K562 (cell line): ENCODE data around the gene SLAMF8. TPM values are rescaled to one million over a fixed set of nuclear protein-coding genes. Genes with fewer than 3 reads are reported as not detected.

Source experiments
- ARID3B ChIP-seq: fragments of 250-450 bp; sonication (Bioruptor Pico); IDR thresholded peaks from 2 replicates; pipeline ENCODE4 v1.4.0; 2020; ENCODE audit warnings: borderline replicate concordance
- FIP1L1 ChIP-seq: fragments of 200-400 bp; formaldehyde crosslinking; IDR thresholded peaks from 2 replicates; pipeline ENCODE4 v1.6.1; 2018; ENCODE audit warnings: mild to moderate bottlenecking, low read depth, low read length; ENCODE audit not compliant: poor library complexity, severe bottlenecking
- LARP7 ChIP-seq: fragments of 450-650 bp; IDR thresholded peaks from 2 replicates; pipeline ENCODE4 v1.6.1; 2016
- MCM3 ChIP-seq: fragments of 450-650 bp; IDR thresholded peaks from 2 replicates; pipeline ENCODE4 v1.6.1; 2016
- SMAD1 ChIP-seq: fragments of 150-350 bp; IDR thresholded peaks from 2 replicates; pipeline ENCODE4 v1.6.1; 2014; ENCODE audit warnings: low read length, low read depth; ENCODE audit not compliant: partially characterized antibody
- TOE1 ChIP-seq, 2 experiments: fragments of 450-650 bp in 1 of 2; sonication (generic) in 1 of 2; formaldehyde crosslinking in 1 of 2; IDR thresholded peaks; 2 replicates each; pipeline versions ENCODE4 v1.7.1 to v1.8.0; 2016 to 2022; ENCODE audit warnings: borderline replicate concordance in 2 of 2, mild to moderate bottlenecking in 2 of 2, antibody characterized with exemption in 1 of 2, inconsistent platforms in 1 of 2, low read depth in 1 of 2, missing genetic modification reagents in 1 of 2, moderate library complexity in 1 of 2
- ZBTB2 ChIP-seq: fragments of 450-650 bp; IDR thresholded peaks from 2 replicates; pipeline ENCODE4 v1.6.1; 2016; ENCODE audit warnings: antibody characterized with exemption
- ZNF584 ChIP-seq: fragments of 200-800 bp; sonication (Bioruptor generic); IDR thresholded peaks from 2 replicates; pipeline ENCODE4 v1.6.1; 2016; ENCODE audit warnings: low read depth, mild to moderate bottlenecking, missing genetic modification characterization, missing compliant biosample characterization
- polyA plus RNA-seq, 8 experiments: library from polyadenylated mRNA; depleted of rRNA in 4 of 8; stranded (reverse) in 5 of 8; unstranded in 3 of 8; fragments of >200 nt; fragmentation: Nextera tagmentation in 2 of 8; fragmentation: Illumina TruSeq in 1 of 8; extraction: Ambion mirVana in 2 of 8; extraction: Trizol in 1 of 8; gene quantifications; 2 replicates each; pipeline versions ENCODE4 v1.2.1 to v1.2.3, GENCODE V29; 2011 to 2014; ENCODE audit warnings: inconsistent platforms in 1 of 8, missing spikeins in 1 of 8
- total RNA-seq, 7 experiments: library from RNA; depleted of rRNA in 6 of 7; stranded (reverse); fragments of >200 nt in 6 of 7; fragmentation: Illumina TruSeq in 2 of 7; extraction: Trizol in 2 of 7; gene quantifications; 2 replicates each; pipeline versions ENCODE4 v1.2.1 to v1.2.3, GENCODE V29; 2011 to 2021; ENCODE audit warnings: low replicate concordance in 1 of 7
- TF ChIP-seq, protein P1 (sequence below): fragments of 250-450 bp; sonication (Bioruptor Pico); IDR thresholded peaks from 2 replicates; pipeline ENCODE4 v1.8.0; 2021; ENCODE audit warnings: moderate library complexity, mild to moderate bottlenecking, inconsistent platforms
- TF ChIP-seq, protein P2 (sequence below): sonication (generic); formaldehyde crosslinking; IDR thresholded peaks from 2 replicates; pipeline ENCODE4 v1.8.1; 2023; ENCODE audit warnings: missing genetic modification reagents, mild to moderate bottlenecking, borderline replicate concordance
- TF ChIP-seq, protein P3 (sequence below), 3 experiments: fragments of 200-800 bp in 1 of 3; fragments of 250-450 bp in 1 of 3; fragments of 450-650 bp in 1 of 3; sonication (Bioruptor Pico) in 1 of 3; sonication (Bioruptor generic) in 1 of 3; formaldehyde crosslinking in 1 of 3; IDR thresholded peaks; 2 replicates each; pipeline versions ENCODE4 v1.6.1 to v1.8.0; 2016 to 2022; ENCODE audit warnings: mild to moderate bottlenecking in 2 of 3, missing genetic modification characterization in 2 of 3, missing compliant biosample characterization in 1 of 3, moderate library complexity in 1 of 3

SLAMF8 gene
- total and polyA plus RNA-seq, 9 of the 15 experiments (the other 6 are each of a cell fraction or from before 2014, with no cell fraction given) = not detected

GRCh38 chr1:159817276-159818041, 9.2 kb upstream of the SLAMF8 start (continued):
- TF ChIP-seq, protein P1, sequence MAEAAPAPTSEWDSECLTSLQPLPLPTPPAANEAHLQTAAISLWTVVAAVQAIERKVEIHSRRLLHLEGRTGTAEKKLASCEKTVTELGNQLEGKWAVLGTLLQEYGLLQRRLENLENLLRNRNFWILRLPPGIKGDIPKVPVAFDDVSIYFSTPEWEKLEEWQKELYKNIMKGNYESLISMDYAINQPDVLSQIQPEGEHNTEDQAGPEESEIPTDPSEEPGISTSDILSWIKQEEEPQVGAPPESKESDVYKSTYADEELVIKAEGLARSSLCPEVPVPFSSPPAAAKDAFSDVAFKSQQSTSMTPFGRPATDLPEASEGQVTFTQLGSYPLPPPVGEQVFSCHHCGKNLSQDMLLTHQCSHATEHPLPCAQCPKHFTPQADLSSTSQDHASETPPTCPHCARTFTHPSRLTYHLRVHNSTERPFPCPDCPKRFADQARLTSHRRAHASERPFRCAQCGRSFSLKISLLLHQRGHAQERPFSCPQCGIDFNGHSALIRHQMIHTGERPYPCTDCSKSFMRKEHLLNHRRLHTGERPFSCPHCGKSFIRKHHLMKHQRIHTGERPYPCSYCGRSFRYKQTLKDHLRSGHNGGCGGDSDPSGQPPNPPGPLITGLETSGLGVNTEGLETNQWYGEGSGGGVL (CRISPR knock-in tag) = no peak
- TF ChIP-seq, protein P2, sequence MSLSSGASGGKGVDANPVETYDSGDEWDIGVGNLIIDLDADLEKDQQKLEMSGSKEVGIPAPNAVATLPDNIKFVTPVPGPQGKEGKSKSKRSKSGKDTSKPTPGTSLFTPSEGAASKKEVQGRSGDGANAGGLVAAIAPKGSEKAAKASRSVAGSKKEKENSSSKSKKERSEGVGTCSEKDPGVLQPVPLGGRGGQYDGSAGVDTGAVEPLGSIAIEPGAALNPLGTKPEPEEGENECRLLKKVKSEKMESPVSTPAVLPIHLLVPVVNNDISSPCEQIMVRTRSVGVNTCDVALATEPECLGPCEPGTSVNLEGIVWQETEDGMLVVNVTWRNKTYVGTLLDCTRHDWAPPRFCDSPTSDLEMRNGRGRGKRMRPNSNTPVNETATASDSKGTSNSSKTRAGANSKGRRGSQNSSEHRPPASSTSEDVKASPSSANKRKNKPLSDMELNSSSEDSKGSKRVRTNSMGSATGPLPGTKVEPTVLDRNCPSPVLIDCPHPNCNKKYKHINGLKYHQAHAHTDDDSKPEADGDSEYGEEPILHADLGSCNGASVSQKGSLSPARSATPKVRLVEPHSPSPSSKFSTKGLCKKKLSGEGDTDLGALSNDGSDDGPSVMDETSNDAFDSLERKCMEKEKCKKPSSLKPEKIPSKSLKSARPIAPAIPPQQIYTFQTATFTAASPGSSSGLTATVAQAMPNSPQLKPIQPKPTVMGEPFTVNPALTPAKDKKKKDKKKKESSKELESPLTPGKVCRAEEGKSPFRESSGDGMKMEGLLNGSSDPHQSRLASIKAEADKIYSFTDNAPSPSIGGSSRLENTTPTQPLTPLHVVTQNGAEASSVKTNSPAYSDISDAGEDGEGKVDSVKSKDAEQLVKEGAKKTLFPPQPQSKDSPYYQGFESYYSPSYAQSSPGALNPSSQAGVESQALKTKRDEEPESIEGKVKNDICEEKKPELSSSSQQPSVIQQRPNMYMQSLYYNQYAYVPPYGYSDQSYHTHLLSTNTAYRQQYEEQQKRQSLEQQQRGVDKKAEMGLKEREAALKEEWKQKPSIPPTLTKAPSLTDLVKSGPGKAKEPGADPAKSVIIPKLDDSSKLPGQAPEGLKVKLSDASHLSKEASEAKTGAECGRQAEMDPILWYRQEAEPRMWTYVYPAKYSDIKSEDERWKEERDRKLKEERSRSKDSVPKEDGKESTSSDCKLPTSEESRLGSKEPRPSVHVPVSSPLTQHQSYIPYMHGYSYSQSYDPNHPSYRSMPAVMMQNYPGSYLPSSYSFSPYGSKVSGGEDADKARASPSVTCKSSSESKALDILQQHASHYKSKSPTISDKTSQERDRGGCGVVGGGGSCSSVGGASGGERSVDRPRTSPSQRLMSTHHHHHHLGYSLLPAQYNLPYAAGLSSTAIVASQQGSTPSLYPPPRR (CRISPR knock-in tag) = no peak
- TF ChIP-seq LARP7 (no peak), MCM3 (no peak), ARID3B (CRISPR knock-in tag) (no peak), ZNF584 (CRISPR knock-in tag) (0 out of 2 replicates have a peak, but pooled peaks have one; percentile 43), SMAD1 (no peak), FIP1L1 (no peak), TOE1 (IDR thresholded peaks at IDR 0.05; ENCODE audit: borderline replicate concordance) (no peak), TOE1 (CRISPR knock-in tag; IDR thresholded peaks at IDR 0.05; ENCODE audit: borderline replicate concordance, low read depth) (no peak), ZBTB2 (no peak)
- TF ChIP-seq, protein P3, sequence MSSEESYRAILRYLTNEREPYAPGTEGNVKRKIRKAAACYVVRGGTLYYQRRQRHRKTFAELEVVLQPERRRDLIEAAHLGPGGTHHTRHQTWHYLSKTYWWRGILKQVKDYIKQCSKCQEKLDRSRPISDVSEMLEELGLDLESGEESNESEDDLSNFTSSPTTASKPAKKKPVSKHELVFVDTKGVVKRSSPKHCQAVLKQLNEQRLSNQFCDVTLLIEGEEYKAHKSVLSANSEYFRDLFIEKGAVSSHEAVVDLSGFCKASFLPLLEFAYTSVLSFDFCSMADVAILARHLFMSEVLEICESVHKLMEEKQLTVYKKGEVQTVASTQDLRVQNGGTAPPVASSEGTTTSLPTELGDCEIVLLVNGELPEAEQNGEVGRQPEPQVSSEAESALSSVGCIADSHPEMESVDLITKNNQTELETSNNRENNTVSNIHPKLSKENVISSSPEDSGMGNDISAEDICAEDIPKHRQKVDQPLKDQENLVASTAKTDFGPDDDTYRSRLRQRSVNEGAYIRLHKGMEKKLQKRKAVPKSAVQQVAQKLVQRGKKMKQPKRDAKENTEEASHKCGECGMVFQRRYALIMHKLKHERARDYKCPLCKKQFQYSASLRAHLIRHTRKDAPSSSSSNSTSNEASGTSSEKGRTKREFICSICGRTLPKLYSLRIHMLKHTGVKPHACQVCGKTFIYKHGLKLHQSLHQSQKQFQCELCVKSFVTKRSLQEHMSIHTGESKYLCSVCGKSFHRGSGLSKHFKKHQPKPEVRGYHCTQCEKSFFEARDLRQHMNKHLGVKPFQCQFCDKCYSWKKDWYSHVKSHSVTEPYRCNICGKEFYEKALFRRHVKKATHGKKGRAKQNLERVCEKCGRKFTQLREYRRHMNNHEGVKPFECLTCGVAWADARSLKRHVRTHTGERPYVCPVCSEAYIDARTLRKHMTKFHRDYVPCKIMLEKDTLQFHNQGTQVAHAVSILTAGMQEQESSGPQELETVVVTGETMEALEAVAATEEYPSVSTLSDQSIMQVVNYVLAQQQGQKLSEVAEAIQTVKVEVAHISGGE (CRISPR knock-in tag; IDR thresholded peaks at IDR 0.05) = no peak
